Ovary (tissue), 9 donors: ENCODE results near the gene LARP4. TPM values are rescaled to one million over a fixed set of nuclear protein-coding genes. Genes with fewer than 3 reads are reported as not detected.
"Not testable (repeated sequence)": the region's sequence is repeated elsewhere in the genome, so short reads cannot be mapped to it uniquely, and the experiment has no call there.

Experiments
- DNase-seq, 5 donors: peaks; one replicate each; pipeline ENCODE4 v3.0.0-alpha.2; 2019 to 2020
- H3K27ac ChIP-seq, 2 donors: fragments of 200-600 bp; one replicate each; pipeline versions ENCODE4 v1.5.1 to v1.8.0; 2019 to 2022
- H3K27me3 ChIP-seq: fragments of 200-600 bp; one replicate; pipeline ENCODE4 v1.8.0; 2022
- H3K36me3 ChIP-seq: fragments of 200-600 bp; sonication (generic); one replicate; pipeline ENCODE4 v1.5.1; 2019
- H3K4me1 ChIP-seq: one replicate; pipeline ENCODE4 v1.8.1; 2013; ENCODE audit warnings: mild to moderate bottlenecking, moderate library complexity; ENCODE audit not compliant: insufficient read depth
- H3K4me3 ChIP-seq: fragments of 200-600 bp; sonication (generic); one replicate; pipeline ENCODE4 v1.5.1; 2017
- H3K9me3 ChIP-seq, 2 donors: fragments of 200-600 bp in 1 of 2; sonication (generic) in 1 of 2; one replicate each; pipeline versions ENCODE4 v1.5.1 to v1.8.1; 2013 to 2019; ENCODE audit warnings: mild to moderate bottlenecking in 1 of 2, moderate library complexity in 1 of 2
- CTCF ChIP-seq, 3 donors: fragments of 450-650 bp in 2 of 3; fragments of 200-600 bp in 1 of 3; IDR thresholded peaks; one replicate each; pipeline versions ENCODE4 v1.5.1 to v1.8.0; 2016 to 2022; ENCODE audit warnings: antibody characterized with exemption in 3 of 3, mild to moderate bottlenecking in 1 of 3
- EP300 ChIP-seq: sonication (generic); formaldehyde crosslinking; IDR thresholded peaks from one replicate; pipeline ENCODE4 v1.6.1; 2017; ENCODE audit warnings: antibody characterized with exemption
- POLR2A ChIP-seq: fragments of 450-650 bp; IDR thresholded peaks from one replicate; pipeline ENCODE4 v1.6.1; 2017; ENCODE audit warnings: antibody characterized with exemption, mild to moderate bottlenecking, moderate library complexity
- WGBS, 3 donors: extraction: QIAGEN DNeasy Blood & Tissue Kit in 1 of 3; methylation state at CpG; one replicate each; pipeline versions ENCODE4 v1.1.5 to v1.1.7; 2013 to 2017; 5-methylcytosine and 5-hydroxymethylcytosine counted together
- intact Hi-C, 4 donors: fragments of 100-400 bp; cut with DNase I; formaldehyde crosslinking; loops; one replicate each; pipeline versions ENCODE4 v1.11.0 to v1.15.1; 2022 to 2023
- polyA plus RNA-seq, 2 donors: library from polyadenylated mRNA; stranded (reverse); fragments of 200-250 nt in 1 of 2; fragments of 350-450 nt in 1 of 2; fragmentation: Illumina TruSeq in 1 of 2; extraction: RNeasy Lipid Tissue Mini Kit (QIAGEN cat#74804) in 1 of 2; gene quantifications; one replicate each; pipeline ENCODE4 v1.2.3, GENCODE V29; 2013 to 2014
- total RNA-seq, 7 donors: library from RNA; depleted of rRNA in 2 of 7; stranded (reverse); fragments of >200 nt in 2 of 7; fragmentation: NEBNext Ultra II Directional in 3 of 7; extraction: Animal tissue kit (Norgen Biotek cat#: 25700) in 3 of 7; gene quantifications; one replicate each; pipeline versions ENCODE4 v1.1.0 to v1.2.4, GENCODE V29; 2016 to 2023
- donor health status: DM: no; HTN: no; CAD: no; lungs with moderate emphysema.
- donor health status: DM: no; HTN: no; CAD: no.
- donor health status: Bipolar disorder and iron deficiency.
- donor health status: DM: yes; HTN: yes; CAD: no.
- donor health status: DM: no; HTN: no; CAD: no.
- donor health status: DM: yes; HTN: yes; CAD: no.

The LARP4 gene
- total and polyA plus RNA-seq, 9 donors, result 7.8 to 66.7 (median 46.6) TPM

DNA sequence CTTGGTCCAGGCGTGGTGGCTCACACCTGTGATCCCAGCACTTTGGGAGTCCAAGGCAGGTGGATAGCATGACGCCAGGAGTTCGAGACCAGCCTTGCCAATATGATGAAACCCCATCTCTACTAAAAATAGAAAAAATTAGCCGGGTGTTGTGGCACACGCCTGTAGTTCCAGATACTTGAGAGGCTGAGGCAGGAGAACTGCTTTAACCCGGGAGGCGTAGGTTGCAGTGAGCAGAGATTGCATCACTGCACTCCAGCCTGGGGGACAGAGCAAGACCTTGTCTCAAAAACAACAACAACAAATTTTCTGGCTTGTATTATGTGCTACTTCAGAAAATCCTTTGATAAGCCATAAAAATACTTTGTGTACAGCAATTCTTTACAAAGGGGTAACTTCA is 41.1 kb downstream of the LARP4 start:
- intact Hi-C loops, result no loop called here
- no peaks in the 10 kb centered on the region for H3K36me3 ChIP-seq
- no peaks in the 10 kb centered on the region for H3K9me3 ChIP-seq
- TF ChIP-seq CTCF (IDR thresholded peaks at IDR 0.05), result no peak
- TF ChIP-seq POLR2A, result no peak
- no peak for TF ChIP-seq EP300
- 90 to 92% (median 91%) methylated on average over 7 of the region's 7 CpGs for WGBS, 3 donors
- H3K4me3 ChIP-seq, result no peak overlapping the region
- no peaks in the 10 kb centered on the region for H3K4me1 ChIP-seq
- no peak for DNase-seq
- no peak overlapping the region for H3K27ac ChIP-seq
- H3K27me3 ChIP-seq, result no peaks in the 10 kb centered on the region

GRCh38 chr12:50442178-50442908 is 41.7 kb downstream of the LARP4 start:
- intact Hi-C loops, result no loop called here
- TF ChIP-seq EP300 (no peak), CTCF (IDR thresholded peaks at IDR 0.05) (no peak), POLR2A (no peak)
- H3K36me3 ChIP-seq, result no peaks in the 10 kb centered on the region
- no peaks in the 10 kb centered on the region for H3K27me3 ChIP-seq
- no peak overlapping the region for H3K4me3 ChIP-seq
- no peak overlapping the region for H3K27ac ChIP-seq
- 84 to 95% (median 93%) methylated on average over 3 of the region's 3 CpGs for WGBS, 3 donors
- H3K9me3 ChIP-seq, result no peaks in the 10 kb centered on the region
- DNase-seq, result no peak
- no peaks in the 10 kb centered on the region for H3K4me1 ChIP-seq

GRCh38 chr12:50449671-50450070 is 49.0 kb downstream of the LARP4 start:
- H3K36me3 ChIP-seq, H3K9me3 ChIP-seq, DNase-seq, H3K27me3 ChIP-seq, intact Hi-C loops, H3K27ac ChIP-seq, H3K4me3 ChIP-seq, H3K4me1 ChIP-seq: not testable (repeated sequence)
- WGBS, 3 donors, result 70 to 85% (median 83%) methylated on average over 5 of the region's 5 CpGs

DNA sequence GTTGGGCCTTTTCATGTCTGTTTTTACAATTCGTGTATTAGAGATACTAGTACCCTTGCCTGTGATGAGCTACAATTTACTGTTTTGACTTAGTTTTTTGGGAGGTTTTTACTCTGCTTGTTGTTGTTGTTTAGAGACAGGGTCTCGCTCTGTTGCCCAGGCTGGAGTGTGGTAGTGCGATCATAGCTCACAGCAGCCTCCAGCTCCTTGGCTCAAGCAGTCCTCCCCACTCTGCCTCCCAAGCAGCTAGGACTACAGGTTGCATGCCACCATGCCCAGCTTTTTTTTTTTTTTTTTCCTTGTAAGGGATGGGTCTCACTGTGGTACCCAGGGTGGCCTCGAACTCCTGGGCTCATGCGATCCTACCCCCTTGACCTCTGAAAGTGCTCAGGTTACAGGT is 52.1 kb downstream of the LARP4 start:
- Histone ChIP-seq H3K9me3 (no peaks in the 10 kb centered on the region), H3K27me3 (no peaks in the 10 kb centered on the region), H3K4me3 (no peak overlapping the region), H3K36me3 (no peaks in the 10 kb centered on the region), H3K4me1 (no peaks in the 10 kb centered on the region), H3K27ac (no peak overlapping the region)
- TF ChIP-seq CTCF (IDR thresholded peaks at IDR 0.05) (no peak), EP300 (no peak), POLR2A (no peak)
- intact Hi-C loops, result no loop called here
- no peak for DNase-seq
- 94 to 96% (median 95%) methylated on average over 5 of the region's 5 CpGs for WGBS, 3 donors

DNA sequence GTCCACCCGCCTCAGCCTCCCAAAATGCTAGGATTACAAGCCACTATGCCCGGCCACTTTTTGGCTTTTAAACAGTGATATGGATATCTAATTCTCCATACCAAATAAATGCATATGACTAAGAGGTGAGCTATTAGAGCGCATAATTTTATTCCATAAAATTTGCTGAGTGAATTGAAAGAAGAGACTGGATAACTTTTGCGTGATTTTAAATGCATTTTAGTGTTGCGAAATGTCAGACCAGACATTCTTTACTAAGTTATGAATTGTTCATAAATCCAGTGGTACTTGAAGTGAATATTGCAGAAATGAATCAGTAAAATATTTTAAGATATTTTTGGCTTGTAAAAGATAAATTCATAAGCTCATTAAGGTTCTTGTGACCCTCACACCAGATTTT is 53.2 kb downstream of the LARP4 start:
- TF ChIP-seq EP300 (no peak), POLR2A (no peak), CTCF (IDR thresholded peaks at IDR 0.05) (no peak)
- Histone ChIP-seq H3K36me3 (no peaks in the 10 kb centered on the region), H3K9me3 (no peaks in the 10 kb centered on the region), H3K4me3 (no peak overlapping the region), H3K27ac (no peak overlapping the region), H3K27me3 (no peaks in the 10 kb centered on the region), H3K4me1 (no peaks in the 10 kb centered on the region)
- no peak for DNase-seq
- 96 to 98% (median 97%) methylated on average over 5 of the region's 5 CpGs for WGBS, 3 donors
- intact Hi-C loops, result no loop called here
